Thyroid gland (tissue), 4 donors: ENCODE results near the gene MIB1. TPM values are rescaled to one million over a fixed set of nuclear protein-coding genes. Genes with fewer than 3 reads are reported as not detected.

Experiments used
- DNase-seq, 2 donors: peaks; one replicate each; pipeline ENCODE4 v3.0.0-alpha.2; 2019
- H3K27ac ChIP-seq, 3 donors: fragments of 200-600 bp; sonication (generic); 1 replicate in 2 of 3; 2 replicates in 1 of 3; pipeline ENCODE4 v1.5.1; 2016 to 2019; ENCODE audit warnings: mild to moderate bottlenecking in 1 of 3, moderate library complexity in 1 of 3
- H3K27me3 ChIP-seq: fragments of 200-600 bp; sonication (generic); one replicate; pipeline ENCODE4 v1.5.1; 2019
- H3K36me3 ChIP-seq, 2 donors: fragments of 200-600 bp; sonication (generic); one replicate each; pipeline ENCODE4 v1.5.1; 2016 to 2019
- H3K4me1 ChIP-seq, 2 donors: fragments of 200-600 bp; sonication (generic); one replicate each; pipeline ENCODE4 v1.5.1; 2017 to 2019
- H3K4me3 ChIP-seq, 3 donors: fragments of 200-600 bp; sonication (generic); replicated peaks in 1 of 3; 1 replicate in 2 of 3; 2 replicates in 1 of 3; pipeline ENCODE4 v1.5.1; 2016; ENCODE audit warnings: mild to moderate bottlenecking in 1 of 3
- H3K9me3 ChIP-seq: fragments of 200-600 bp; sonication (generic); one replicate; pipeline ENCODE4 v1.5.1; 2017
- CTCF ChIP-seq, 6 experiments: fragments of 200-600 bp in 3 of 6; fragments of 450-650 bp in 3 of 6; sonication (generic) in 3 of 6; IDR thresholded peaks; one replicate each; pipeline ENCODE4 v1.5.1; 2016 to 2019; ENCODE audit warnings: antibody characterized with exemption in 6 of 6, mild to moderate bottlenecking in 2 of 6, inconsistent platforms in 1 of 6, moderate library complexity in 1 of 6
- POLR2A ChIP-seq, 2 donors: fragments of 450-650 bp; IDR thresholded peaks; one replicate each; pipeline ENCODE4 v1.6.1; 2017; ENCODE audit warnings: antibody characterized with exemption in 2 of 2, mild to moderate bottlenecking in 2 of 2, moderate library complexity in 1 of 2
- WGBS, 2 donors: methylation state at CpG; one replicate each; pipeline ENCODE4 v1.1.5; 2017; 5-methylcytosine and 5-hydroxymethylcytosine counted together
- intact Hi-C: fragments of 100-400 bp; cut with DNase I; formaldehyde crosslinking; loops from one replicate; pipeline ENCODE4 v1.15.1; 2023
- total RNA-seq, 4 donors: library from RNA; depleted of rRNA; stranded (reverse); fragments of >200 nt; gene quantifications; one replicate each; pipeline ENCODE4 v1.2.3, GENCODE V29; 2016

Gene MIB1
- total RNA-seq, 4 donors from 2014 or later: 35.8 to 55.6 (median 45.0) TPM

- Histone ChIP-seq H3K27ac (no peak overlapping the region), H3K27me3 (no peaks in the 10 kb centered on the region), H3K36me3 (no peaks in the 10 kb centered on the region), H3K9me3 (no peaks in the 10 kb centered on the region), H3K4me3 (no peak overlapping the region), H3K4me1 (peaks cover 5 to 14% of the 10 kb centered on the region in 2 donors)
- TF ChIP-seq CTCF (IDR thresholded peaks at IDR 0.05): no peak
- TF ChIP-seq POLR2A (IDR thresholded peaks at IDR 0.05): no peak
- intact Hi-C loops: no loop called here
- WGBS, 2 donors: 91 to 92% methylated on average over 4 of the region's 4 CpGs
- DNase-seq: no peak
Observed at GRCh38 chr18:21826641-21827302, 86.2 kb downstream of the MIB1 start.

- TF ChIP-seq POLR2A (IDR thresholded peaks at IDR 0.05): no peak
- TF ChIP-seq CTCF (IDR thresholded peaks at IDR 0.05): no peak
- no peaks in the 10 kb centered on the region for H3K27me3 ChIP-seq
- peak overlapping the region; percentile 9 to 75 (median 56) for H3K27ac ChIP-seq
- 52 to 60% methylated on average over 3 of the region's 3 CpGs for WGBS, 2 donors
- no peak overlapping the region for H3K4me3 ChIP-seq
- intact Hi-C loops: no loop called here
- no peaks in the 10 kb centered on the region for H3K36me3 ChIP-seq
- peaks cover 9 to 14% of the 10 kb centered on the region in 2 donors for H3K4me1 ChIP-seq
- no peak for DNase-seq
- no peaks in the 10 kb centered on the region for H3K9me3 ChIP-seq
Observed at GRCh38 chr18:21830532-21830931, 89.9 kb downstream of the MIB1 start.

- peak overlapping the region; percentile 56 to 75 (median 71) for H3K27ac ChIP-seq
- 17 to 22% methylated on average over 5 of the region's 5 CpGs for WGBS, 2 donors
- DNase-seq: peak; percentile 50 to 51
- H3K4me3 ChIP-seq: peak overlapping the region in 1 of 3 donors; percentile 9
- peaks cover 5 to 9% of the 10 kb centered on the region in 2 donors for H3K4me1 ChIP-seq
- H3K9me3 ChIP-seq: no peaks in the 10 kb centered on the region
- H3K27me3 ChIP-seq: no peaks in the 10 kb centered on the region
- intact Hi-C loops: no loop called here
- H3K36me3 ChIP-seq: no peaks in the 10 kb centered on the region
- TF ChIP-seq CTCF (IDR thresholded peaks at IDR 0.05) (peak in 1 of 6 experiments; percentile 3), POLR2A (IDR thresholded peaks at IDR 0.05) (peak in 1 of 2 donors; percentile 45)
Observed at GRCh38 chr18:21831413-21831831, 90.8 kb downstream of the MIB1 start.

- Histone ChIP-seq H3K9me3 (no peaks in the 10 kb centered on the region), H3K27me3 (no peaks in the 10 kb centered on the region), H3K27ac (no peak overlapping the region), H3K4me3 (no peak overlapping the region), H3K4me1 (peaks cover 5 to 9% of the 10 kb centered on the region in 2 donors), H3K36me3 (no peaks in the 10 kb centered on the region)
- 70 to 73% methylated on average over 4 of the region's 4 CpGs for WGBS, 2 donors
- no peak for TF ChIP-seq CTCF (IDR thresholded peaks at IDR 0.05)
- no peak for TF ChIP-seq POLR2A (IDR thresholded peaks at IDR 0.05)
- intact Hi-C loops: no loop called here
- no peak for DNase-seq
Observed at GRCh38 chr18:21833604-21834298, 93.2 kb downstream of the MIB1 start.

- TF ChIP-seq CTCF (IDR thresholded peaks at IDR 0.05) (no peak), POLR2A (IDR thresholded peaks at IDR 0.05) (no peak)
- Histone ChIP-seq H3K4me3 (no peak overlapping the region), H3K36me3 (no peaks in the 10 kb centered on the region), H3K27ac (no peak overlapping the region), H3K27me3 (no peaks in the 10 kb centered on the region), H3K4me1 (peaks cover 5 to 9% of the 10 kb centered on the region in 2 donors), H3K9me3 (no peaks in the 10 kb centered on the region)
- WGBS, 2 donors: 92 to 93% methylated on average over 3 of the region's 3 CpGs
- intact Hi-C loops: no loop called here
- DNase-seq: no peak
Observed at GRCh38 chr18:21834299-21834660, 93.7 kb downstream of the MIB1 start.
